Fibroblast of peridontal ligament (primary cell): Measurements from ENCODE around the gene S100A7.
A peak's percentile ranks its signal among the peaks of the same experiment; 100 is the strongest.

ENCODE experiments used
- DNase-seq: peaks from one replicate; pipeline ENCODE4 v3.0.0-alpha.2; 2010; ENCODE audit errors: extremely low read depth

The S100A7 gene

GRCh38 chr1:153460551-153460950, at the start of gene S100A7:
Gene S100A7, minus strand, starts transcription at chr1:153460651. Its CDS starts 1,638 bp downstream, at chr1:153459013.
- no peak for DNase-seq

GRCh38 chr1:153509729-153510354, 49.4 kb upstream of the S100A7 start:
- DNase-seq: peak; percentile 46

GRCh38 chr1:153509036-153509435, 48.6 kb upstream of the S100A7 start:
- DNase-seq: no peak

- DNase-seq: no peak
Observed at GRCh38 chr1:153507926-153508583, 47.6 kb upstream of the S100A7 start.

GRCh38 chr1:153506831-153507413, 46.5 kb upstream of the S100A7 start:
- peak; percentile 92 for DNase-seq

- DNase-seq: no peak
Observed at GRCh38 chr1:153506386-153506785, 45.9 kb upstream of the S100A7 start.

GRCh38 chr1:153505576-153505975, 45.1 kb upstream of the S100A7 start:
- peak; percentile 43 for DNase-seq

- no peak for DNase-seq
Observed at GRCh38 chr1:153503766-153504165, 43.3 kb upstream of the S100A7 start.

- no peak for DNase-seq
Observed at GRCh38 chr1:153498746-153499145, 38.3 kb upstream of the S100A7 start.

GRCh38 chr1:153495536-153495935, 35.1 kb upstream of the S100A7 start:
- DNase-seq: no peak

- peak; percentile 59 for DNase-seq
Observed at GRCh38 chr1:153494976-153495535, 34.6 kb upstream of the S100A7 start.

- DNase-seq: no peak
Observed at GRCh38 chr1:153493343-153493960, 33.0 kb upstream of the S100A7 start.

- peak; percentile 96 for DNase-seq
Observed at GRCh38 chr1:153490272-153491051, 30.0 kb upstream of the S100A7 start.

- peak; percentile 37 for DNase-seq
Observed at GRCh38 chr1:153488731-153489130, 28.3 kb upstream of the S100A7 start.

- DNase-seq: no peak
Observed at GRCh38 chr1:153487707-153488106, 27.3 kb upstream of the S100A7 start.

GRCh38 chr1:153485863-153486262, 25.4 kb upstream of the S100A7 start:
- peak; percentile 21 for DNase-seq

GRCh38 chr1:153483776-153484175, 23.3 kb upstream of the S100A7 start:
- DNase-seq: no peak

GRCh38 chr1:153481124-153481523, 20.7 kb upstream of the S100A7 start:
- no peak for DNase-seq

- DNase-seq: no peak
Observed at GRCh38 chr1:153478692-153479618, 18.5 kb upstream of the S100A7 start.

GRCh38 chr1:153478047-153478691, 17.7 kb upstream of the S100A7 start:
- DNase-seq: no peak
